Suprapubic skin (tissue), 4 donors: ENCODE measurements around the gene WNT3.

Experiments
- POLR2A ChIP-seq, 2 donors: fragments of 450-650 bp; IDR thresholded peaks; one replicate each; pipeline ENCODE4 v1.6.1; 2017; ENCODE audit warnings: antibody characterized with exemption in 2 of 2, mild to moderate bottlenecking in 2 of 2, moderate library complexity in 2 of 2
- POLR2AphosphoS5 ChIP-seq, 3 donors: sonication (generic); formaldehyde crosslinking; IDR thresholded peaks; one replicate each; pipeline ENCODE4 v1.6.1; 2017; ENCODE audit warnings: antibody characterized with exemption in 3 of 3
- TF ChIP-seq, protein P1 (sequence below), 2 donors: fragments of 200-600 bp in 1 of 2; fragments of 450-650 bp in 1 of 2; sonication (generic) in 1 of 2; IDR thresholded peaks; one replicate each; pipeline ENCODE4 v1.5.1; 2016 to 2019; ENCODE audit warnings: antibody characterized with exemption in 2 of 2, mild to moderate bottlenecking in 1 of 2, moderate library complexity in 1 of 2

DNA sequence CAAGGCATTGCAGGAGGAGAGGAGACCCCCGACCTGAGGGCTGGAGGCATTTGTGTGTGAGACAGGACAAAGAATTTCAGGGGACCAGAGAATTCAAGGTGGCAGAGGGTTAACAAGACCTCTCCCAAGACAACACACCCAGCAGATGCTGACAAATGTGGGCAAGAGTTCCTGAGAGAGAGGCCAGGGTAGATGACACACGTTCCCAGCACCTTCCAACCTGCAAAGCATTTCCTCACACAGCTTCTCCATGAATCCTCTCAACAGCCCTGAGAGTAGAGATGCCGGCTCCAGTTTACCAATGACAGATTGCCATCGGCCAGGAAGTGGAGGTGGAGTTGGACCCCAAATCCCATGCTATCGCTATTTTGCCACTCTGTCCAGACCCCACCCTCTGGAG, 25.0 kb downstream of the WNT3 start:
- TF ChIP-seq, protein P1, sequence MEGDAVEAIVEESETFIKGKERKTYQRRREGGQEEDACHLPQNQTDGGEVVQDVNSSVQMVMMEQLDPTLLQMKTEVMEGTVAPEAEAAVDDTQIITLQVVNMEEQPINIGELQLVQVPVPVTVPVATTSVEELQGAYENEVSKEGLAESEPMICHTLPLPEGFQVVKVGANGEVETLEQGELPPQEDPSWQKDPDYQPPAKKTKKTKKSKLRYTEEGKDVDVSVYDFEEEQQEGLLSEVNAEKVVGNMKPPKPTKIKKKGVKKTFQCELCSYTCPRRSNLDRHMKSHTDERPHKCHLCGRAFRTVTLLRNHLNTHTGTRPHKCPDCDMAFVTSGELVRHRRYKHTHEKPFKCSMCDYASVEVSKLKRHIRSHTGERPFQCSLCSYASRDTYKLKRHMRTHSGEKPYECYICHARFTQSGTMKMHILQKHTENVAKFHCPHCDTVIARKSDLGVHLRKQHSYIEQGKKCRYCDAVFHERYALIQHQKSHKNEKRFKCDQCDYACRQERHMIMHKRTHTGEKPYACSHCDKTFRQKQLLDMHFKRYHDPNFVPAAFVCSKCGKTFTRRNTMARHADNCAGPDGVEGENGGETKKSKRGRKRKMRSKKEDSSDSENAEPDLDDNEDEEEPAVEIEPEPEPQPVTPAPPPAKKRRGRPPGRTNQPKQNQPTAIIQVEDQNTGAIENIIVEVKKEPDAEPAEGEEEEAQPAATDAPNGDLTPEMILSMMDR (IDR thresholded peaks at IDR 0.05) = no peak
- TF ChIP-seq POLR2AphosphoS5 (IDR thresholded peaks at IDR 0.05) (no peak), POLR2A (IDR thresholded peaks at IDR 0.05) (no peak)
